ENCODE measurements around the gene KRTAP1-1.

DNA sequence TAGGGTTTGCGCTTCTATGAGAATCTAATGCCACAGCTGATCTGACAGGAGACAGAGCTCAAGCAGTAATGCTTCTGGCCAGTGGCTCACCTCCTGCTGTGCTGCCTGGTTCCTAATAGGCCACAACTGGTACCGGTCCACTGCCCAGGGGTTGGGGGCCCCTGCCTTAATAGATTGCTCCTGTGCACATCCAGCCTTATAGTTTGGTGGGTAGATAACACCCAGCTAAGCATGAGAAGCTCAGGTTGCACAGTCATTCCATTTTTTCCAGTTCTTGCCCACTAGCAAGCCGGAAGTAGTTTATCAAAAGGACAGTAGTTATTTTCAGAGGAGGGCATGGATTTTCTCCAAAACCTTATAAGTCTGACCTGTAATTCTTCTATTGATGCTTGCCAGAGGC, 21.8 kb downstream of the KRTAP1-1 start:
- TF ChIP-seq POLR2A (IDR thresholded peaks at IDR 0.05; ENCODE audit: low read depth, low read length) (no peak), POLR2AphosphoS5 (IDR thresholded peaks at IDR 0.05; ENCODE audit: low read depth, low read length) (no peak)

Data from GM12892 (cell line).